Fibroblast of skin of left quadriceps (primary cell): ENCODE measurements around the gene CTCF.

Experiments
- DNase-seq, 2 experiments: peaks; one replicate each; pipeline ENCODE4 v3.0.0-alpha.2; 2013; ENCODE audit warnings: low read depth in 2 of 2

Gene CTCF

DNA sequence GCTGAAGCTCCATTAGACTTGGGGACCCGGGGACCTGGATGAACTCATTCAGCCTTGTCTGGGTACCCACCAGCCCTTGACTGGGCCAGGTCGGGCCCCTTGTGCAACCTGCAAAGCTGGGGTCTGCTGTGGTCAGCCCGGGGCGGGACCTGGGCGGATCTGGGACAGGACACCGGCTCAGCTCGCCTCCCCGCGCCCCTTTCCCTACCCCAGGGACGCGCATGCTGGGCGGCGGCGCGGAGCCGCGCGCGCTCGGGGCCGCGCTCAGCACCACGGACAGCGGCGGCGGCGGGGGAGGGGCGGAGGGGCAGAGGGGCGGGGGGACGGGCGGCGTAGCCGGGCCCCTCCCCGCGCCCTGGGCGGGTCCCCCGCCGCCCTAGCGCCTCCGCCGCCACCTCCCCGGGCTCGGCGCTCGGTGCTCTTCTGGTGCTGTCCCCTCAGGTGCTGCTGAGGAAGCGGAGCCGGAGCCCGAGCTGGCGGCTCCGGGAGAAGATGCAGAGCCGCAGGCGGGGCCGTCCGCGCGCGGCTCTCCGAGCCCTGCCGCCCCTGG is 90.3 kb downstream of the CTCF start:
- no peak for DNase-seq

- DNase-seq = no peak
These were observed 90.9 kb downstream of the CTCF start for GRCh38 chr16:67653128-67653788.

DNA sequence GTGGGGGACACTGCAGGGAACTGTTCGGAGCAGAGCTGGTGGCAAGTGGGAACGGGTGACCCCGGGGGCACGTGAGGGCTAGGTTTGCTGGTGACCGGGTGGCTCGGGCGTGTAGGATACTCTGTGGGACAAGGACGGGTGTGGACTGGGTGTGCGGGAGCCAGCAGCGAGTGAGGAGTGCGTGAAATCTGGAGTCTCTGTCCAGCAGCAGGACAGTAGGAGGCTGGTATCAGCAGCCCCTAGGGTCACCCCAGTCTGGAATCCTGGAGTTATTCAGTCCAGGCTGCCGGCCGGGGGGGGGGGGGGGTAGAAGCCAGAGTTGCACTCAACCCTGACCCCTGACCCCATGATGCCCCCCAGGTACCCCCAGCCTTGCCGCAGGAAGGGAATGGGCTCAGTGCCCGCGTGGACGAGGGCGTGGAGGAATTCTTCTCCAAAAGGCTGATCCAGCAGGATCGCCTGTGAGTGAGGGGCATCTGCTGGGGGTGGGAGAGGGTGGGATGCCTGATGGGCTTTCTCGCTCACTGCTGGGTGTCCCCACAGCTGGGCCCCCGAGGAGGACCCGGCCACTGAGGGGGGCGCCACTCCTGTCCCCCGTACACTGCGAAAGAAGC is 91.6 kb downstream of the CTCF start:
- DNase-seq = no peak

DNA sequence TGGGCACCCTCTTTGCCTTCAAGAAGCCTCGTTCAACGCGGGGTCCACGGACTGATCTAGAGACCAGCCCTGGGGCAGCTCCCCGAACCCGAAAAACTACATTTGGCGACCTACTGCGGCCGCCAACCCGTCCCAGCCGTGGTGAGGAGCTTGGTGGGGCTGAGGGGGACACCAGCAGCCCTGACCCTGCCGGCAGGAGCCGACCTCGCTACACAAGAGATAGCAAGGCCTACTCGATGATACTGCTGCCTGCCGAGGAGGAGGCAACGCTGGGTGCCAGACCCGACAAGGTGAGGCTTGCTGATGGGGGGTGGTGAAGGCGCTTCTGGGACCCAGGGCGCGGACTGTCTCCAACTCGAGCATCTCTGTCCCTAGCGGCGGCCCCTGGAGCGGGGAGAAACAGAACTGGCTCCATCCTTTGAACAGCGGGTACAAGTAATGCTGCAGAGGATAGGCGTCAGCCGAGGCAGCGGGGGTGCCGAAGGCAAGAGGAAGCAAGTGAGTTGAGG is 92.1 kb downstream of the CTCF start:
- no peak for DNase-seq

GRCh38 chr16:67655363-67655762 is 93.0 kb downstream of the CTCF start:
- no peak for DNase-seq

DNA sequence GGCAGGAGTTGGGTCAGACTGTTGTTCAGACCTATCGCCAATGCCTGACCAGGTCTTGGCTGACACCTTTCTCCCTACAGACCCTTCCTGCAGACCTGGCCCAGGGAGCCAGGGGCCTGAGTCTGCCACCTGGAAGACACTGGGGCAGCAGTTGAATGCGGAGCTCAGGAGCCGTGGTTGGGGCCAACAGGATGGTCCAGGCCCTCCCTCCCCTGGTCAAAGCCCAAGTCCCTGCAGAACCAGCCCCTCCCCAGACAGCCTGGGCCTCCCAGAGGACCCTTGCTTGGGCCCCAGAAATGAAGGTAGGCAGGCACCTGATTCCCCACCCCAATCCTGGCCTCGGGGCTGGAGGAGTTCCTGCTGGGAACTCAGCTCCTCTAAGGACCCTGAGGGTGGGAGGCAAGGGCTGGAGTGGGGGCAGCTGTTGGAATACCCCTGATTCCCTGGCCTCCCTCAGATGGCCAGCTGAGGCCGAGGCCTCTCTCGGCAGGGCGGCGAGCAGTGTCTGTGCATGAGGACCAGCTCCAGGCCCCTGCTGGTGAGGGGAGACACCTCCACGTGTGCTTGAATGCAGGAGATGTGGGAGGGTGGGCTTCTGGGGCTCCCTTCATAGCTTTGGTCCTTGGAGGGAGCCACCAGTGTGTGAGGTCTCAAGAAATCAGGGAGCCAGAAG is 94.2 kb downstream of the CTCF start:
- no peak for DNase-seq

DNA sequence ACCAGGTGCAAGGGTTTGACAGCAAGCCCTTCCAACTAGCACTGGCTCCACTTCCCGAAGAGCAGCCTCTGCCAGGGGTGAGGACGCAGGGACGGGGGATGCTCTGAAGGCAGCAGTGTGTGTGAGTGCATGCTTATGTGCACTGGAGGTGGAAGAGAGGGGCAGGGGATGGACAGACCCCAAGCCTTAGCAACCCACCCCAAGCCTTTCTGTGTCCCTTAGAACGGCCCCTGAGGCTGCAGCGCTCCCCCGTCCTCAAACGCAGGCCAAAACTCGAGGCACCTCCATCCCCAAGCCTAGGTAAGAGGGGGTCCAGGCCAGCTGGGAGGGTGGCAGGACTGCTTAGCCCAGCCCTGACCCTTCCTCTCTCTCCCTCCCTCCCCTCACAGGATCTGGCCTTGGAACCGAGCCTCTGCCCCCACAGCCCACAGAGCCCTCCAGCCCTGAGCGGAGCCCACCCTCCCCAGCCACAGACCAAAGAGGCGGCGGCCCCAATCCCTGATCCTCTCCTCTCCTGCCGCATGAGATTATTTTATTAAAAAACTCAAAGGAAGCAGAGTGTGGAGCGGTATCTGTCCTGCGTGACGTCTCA is 94.8 kb downstream of the CTCF start:
- no peak for DNase-seq

- DNase-seq = no peak
These were observed 95.6 kb downstream of the CTCF start for GRCh38 chr16:67657751-67658518.

GRCh38 chr16:67658849-67659674 is 96.7 kb downstream of the CTCF start:
- no peak for DNase-seq

- DNase-seq = peak; percentile 75 to 77
These were observed 97.6 kb downstream of the CTCF start, which contains the start of gene ACD for GRCh38 chr16:67659675-67660563. Gene ACD (minus strand): TSS chr16:67660260. CDS start chr16:67660220, 40 bp downstream.

DNA sequence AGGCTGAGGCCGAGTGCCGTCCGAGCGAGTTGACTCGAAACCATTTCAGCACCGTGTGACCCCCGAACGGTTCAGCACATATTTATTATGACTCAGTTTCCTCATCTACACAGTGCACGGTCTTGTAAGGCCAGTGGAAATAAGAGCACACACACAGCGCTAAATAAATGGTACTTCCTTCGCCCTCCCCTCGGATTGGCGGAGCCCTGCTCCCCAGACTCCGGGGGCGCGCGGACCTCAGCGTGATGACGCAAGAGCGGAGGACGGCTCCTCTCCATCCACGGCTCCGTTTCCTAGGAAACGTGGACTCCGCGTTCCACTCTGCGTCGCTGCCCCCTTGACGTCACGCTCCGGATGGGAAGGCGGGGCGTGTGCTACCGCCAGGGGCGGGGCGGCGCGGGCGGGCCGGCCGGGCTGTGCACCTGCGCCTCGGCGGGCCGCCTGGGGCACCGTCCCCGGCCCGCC is 98.3 kb downstream of the CTCF start, which contains the start of gene PARD6A:
Gene PARD6A (plus strand): TSS at position 397 of the 465 bp plus-strand sequence. CDS start 79 bp downstream, outside the sequence.
- DNase-seq = peak; percentile 91 to 93

- DNase-seq = no peak
These were observed 98.9 kb downstream of the CTCF start for GRCh38 chr16:67661101-67661761.

- no peak for DNase-seq
These were observed 99.7 kb downstream of the CTCF start for GRCh38 chr16:67661886-67662652.

- DNase-seq = no peak
These were observed 100.3 kb downstream of the CTCF start for GRCh38 chr16:67662653-67663010.

DNA sequence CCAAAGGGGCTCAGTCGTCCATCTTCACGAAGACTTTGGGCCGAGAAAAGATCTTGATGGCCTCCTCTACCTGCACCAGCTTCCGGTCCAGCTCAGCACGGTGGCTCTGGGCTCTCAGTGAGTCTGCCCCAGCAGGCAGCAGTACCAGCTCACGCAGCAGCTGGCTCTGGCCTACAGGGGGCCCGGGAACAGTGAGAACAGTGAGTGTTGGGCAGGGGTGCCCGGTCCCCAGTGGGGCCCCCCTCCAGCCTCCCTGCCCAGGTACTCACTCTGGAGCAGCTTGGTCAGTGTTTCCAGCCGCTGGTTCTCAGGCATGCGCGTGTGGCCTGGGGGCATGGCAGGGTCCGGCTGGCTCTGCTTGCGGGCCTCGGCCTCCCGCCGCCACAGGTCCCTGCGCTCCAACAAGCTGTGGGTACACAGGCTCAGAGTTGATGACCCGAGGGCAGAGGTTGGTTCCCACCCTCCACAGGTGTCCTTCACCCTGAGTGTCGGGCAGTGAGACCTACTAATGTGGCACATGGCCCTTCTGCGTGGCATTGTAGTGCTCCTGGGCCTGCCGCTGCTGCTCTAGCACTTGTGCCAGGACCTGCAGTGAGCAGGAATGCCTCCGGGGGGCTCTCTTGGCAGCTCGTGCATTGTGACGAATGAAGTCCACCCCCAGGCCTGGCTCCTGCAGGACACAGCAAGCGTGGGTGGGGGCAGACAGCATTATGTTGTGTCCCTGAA is 101.0 kb downstream of the CTCF start:
- DNase-seq = no peak

GRCh38 chr16:67663877-67664222 is 101.5 kb downstream of the CTCF start:
- DNase-seq = no peak

DNA sequence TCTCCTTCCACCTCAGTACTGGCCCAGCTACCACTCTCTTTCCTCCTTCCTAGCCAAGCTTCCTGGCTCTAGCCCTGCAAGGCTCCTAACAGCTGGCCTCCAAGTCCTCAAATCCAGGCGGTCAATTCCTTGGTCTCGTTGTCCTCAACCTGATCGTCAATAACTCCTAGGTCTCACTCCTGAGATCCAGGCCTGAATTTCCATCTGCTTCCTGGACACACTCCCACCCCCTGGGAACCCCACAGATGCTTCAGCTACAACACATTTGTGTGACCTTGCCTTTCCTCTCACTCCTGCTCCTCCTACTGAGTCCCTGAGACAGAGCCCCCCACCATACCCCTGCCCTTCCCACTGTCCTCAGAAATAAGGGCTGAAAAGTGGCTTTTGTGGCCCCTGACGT is 101.9 kb downstream of the CTCF start:
- no peak for DNase-seq
